Mesodermal cell (in vitro differentiated cells): ENCODE measurements around the gene C17orf100.

Source experiments
- H3K27ac ChIP-seq: 2 replicates; pipeline ENCODE4 v1.7.0; 2013; ENCODE audit warnings: mild to moderate bottlenecking, low read depth, low read length, moderate library complexity; ENCODE audit not compliant: severe bottlenecking
- H3K36me3 ChIP-seq: 2 replicates; pipeline ENCODE4 v1.7.1; 2013; ENCODE audit warnings: mild to moderate bottlenecking, low read length, moderate library complexity; ENCODE audit not compliant: control insufficient read depth, insufficient read depth
- H3K4me1 ChIP-seq: one replicate; pipeline ENCODE4 v1.7.1; 2013; ENCODE audit warnings: mild to moderate bottlenecking, low read length; ENCODE audit not compliant: insufficient read depth, control insufficient read depth, poor library complexity, severe bottlenecking
- H3K4me3 ChIP-seq: 2 replicates; pipeline ENCODE4 v1.7.0; 2013; ENCODE audit warnings: low read length, control low read depth, mild to moderate bottlenecking; ENCODE audit not compliant: insufficient read depth, poor library complexity, severe bottlenecking; ENCODE audit errors: extremely low read depth
- H3K9me3 ChIP-seq: 2 replicates; pipeline ENCODE4 v1.7.1; 2013; ENCODE audit warnings: mild to moderate bottlenecking, low read length, moderate library complexity; ENCODE audit not compliant: control insufficient read depth
- WGBS, 2 experiments: methylation state at CpG; one replicate each; pipeline ENCODE4 v1.1.5; 2013; ENCODE audit warnings: missing lambda C conversion rate in 2 of 2; ENCODE audit not compliant: insufficient coverage in 2 of 2; 5-methylcytosine and 5-hydroxymethylcytosine counted together

The C17orf100 gene

GRCh38 chr17:6669479-6670212 lies 18.1 kb downstream of the C17orf100 start:
- no peaks in the 10 kb centered on the region for H3K4me1 ChIP-seq
- no peaks in the 10 kb centered on the region for H3K36me3 ChIP-seq
- no peak overlapping the region for H3K27ac ChIP-seq
- no peaks in the 10 kb centered on the region for H3K9me3 ChIP-seq
- 87 to 97% methylated on average over 3 to 5 of the region's 10 CpGs for whole genome bisulfite sequencing, 2 experiments
- H3K4me3 ChIP-seq = no peak overlapping the region

- H3K27ac ChIP-seq = no peak overlapping the region
- H3K9me3 ChIP-seq = no peaks in the 10 kb centered on the region
- H3K4me1 ChIP-seq = no peaks in the 10 kb centered on the region
- no peaks in the 10 kb centered on the region for H3K36me3 ChIP-seq
- 94 to 98% methylated on average over 5 to 8 of the region's 8 CpGs for WGBS, 2 experiments
- no peak overlapping the region for H3K4me3 ChIP-seq
Measured at GRCh38 chr17:6670571-6670970, 19.0 kb downstream of the C17orf100 start.

GRCh38 chr17:6670999-6671398 lies 19.4 kb downstream of the C17orf100 start:
- Histone ChIP-seq H3K27ac (no peak overlapping the region), H3K36me3 (no peaks in the 10 kb centered on the region), H3K9me3 (no peaks in the 10 kb centered on the region), H3K4me1 (no peaks in the 10 kb centered on the region), H3K4me3 (no peak overlapping the region)
- 81 to 90% methylated on average over 5 to 6 of the region's 6 CpGs for WGBS, 2 experiments

- Histone ChIP-seq H3K36me3 (no peaks in the 10 kb centered on the region), H3K27ac (no peak overlapping the region), H3K4me3 (no peak overlapping the region), H3K9me3 (no peaks in the 10 kb centered on the region), H3K4me1 (no peaks in the 10 kb centered on the region)
- WGBS, 2 experiments = 88 to 96% methylated on average over 4 to 5 of the region's 7 CpGs
Measured at GRCh38 chr17:6671431-6671830, 19.9 kb downstream of the C17orf100 start.

GRCh38 chr17:6674586-6674985 lies 23.0 kb downstream of the C17orf100 start:
- no peaks in the 10 kb centered on the region for H3K36me3 ChIP-seq
- H3K27ac ChIP-seq = no peak overlapping the region
- H3K4me1 ChIP-seq = no peaks in the 10 kb centered on the region
- 94 to 98% methylated on average over 12 to 13 of the region's 13 CpGs for WGBS, 2 experiments
- H3K4me3 ChIP-seq = no peak overlapping the region
- H3K9me3 ChIP-seq = no peaks in the 10 kb centered on the region

- 82 to 85% methylated on average over 7 to 10 of the region's 11 CpGs for WGBS, 2 experiments
- no peaks in the 10 kb centered on the region for H3K36me3 ChIP-seq
- H3K27ac ChIP-seq = no peak overlapping the region
- no peaks in the 10 kb centered on the region for H3K4me1 ChIP-seq
- H3K9me3 ChIP-seq = no peaks in the 10 kb centered on the region
- no peak overlapping the region for H3K4me3 ChIP-seq
Measured at GRCh38 chr17:6675201-6675825, 23.8 kb downstream of the C17orf100 start.

- Histone ChIP-seq H3K9me3 (no peaks in the 10 kb centered on the region), H3K4me3 (no peak overlapping the region), H3K4me1 (no peaks in the 10 kb centered on the region), H3K36me3 (no peaks in the 10 kb centered on the region), H3K27ac (no peak overlapping the region)
- WGBS, 2 experiments = 80 to 86% methylated on average over 6 of the region's 6 CpGs
Measured at GRCh38 chr17:6676802-6677157, 25.2 kb downstream of the C17orf100 start.

- Histone ChIP-seq H3K9me3 (no peaks in the 10 kb centered on the region), H3K27ac (no peak overlapping the region), H3K36me3 (no peaks in the 10 kb centered on the region), H3K4me1 (no peaks in the 10 kb centered on the region), H3K4me3 (no peak overlapping the region)
- WGBS, 2 experiments = 80 to 85% methylated on average over 12 to 13 of the region's 16 CpGs
Measured at GRCh38 chr17:6677158-6677831, 25.7 kb downstream of the C17orf100 start.

- WGBS, 2 experiments = 94 to 97% methylated on average over 6 of the region's 7 CpGs
- Histone ChIP-seq H3K36me3 (no peaks in the 10 kb centered on the region), H3K27ac (no peak overlapping the region), H3K4me3 (no peak overlapping the region), H3K9me3 (no peaks in the 10 kb centered on the region), H3K4me1 (no peaks in the 10 kb centered on the region)
Measured at GRCh38 chr17:6677946-6678345, 26.4 kb downstream of the C17orf100 start.

- Histone ChIP-seq H3K4me3 (no peak overlapping the region), H3K4me1 (no peaks in the 10 kb centered on the region)
- WGBS, 2 experiments = 81% methylated on average over 3 of the region's 6 CpGs; no CpG with 5 or more reads in 1 of the 2 experiments
Measured at GRCh38 chr17:6679241-6679640, 27.7 kb downstream of the C17orf100 start.

GRCh38 chr17:6681176-6681575 lies 29.6 kb downstream of the C17orf100 start:
- 86 to 89% methylated on average over 4 of the region's 4 CpGs for WGBS, 2 experiments
- Histone ChIP-seq H3K9me3 (no peaks in the 10 kb centered on the region), H3K36me3 (no peaks in the 10 kb centered on the region), H3K4me3 (no peak overlapping the region), H3K27ac (no peak overlapping the region), H3K4me1 (no peaks in the 10 kb centered on the region)

More at GRCh38 chr17:6679241-6679640, 27.7 kb downstream of the C17orf100 start:
- Histone ChIP-seq H3K9me3 (no peaks in the 10 kb centered on the region), H3K27ac (no peak overlapping the region), H3K36me3 (no peaks in the 10 kb centered on the region)
